Spleen (tissue), 11 donors: Measurements from ENCODE around the gene PRR22. TPM values are rescaled to one million over a fixed set of nuclear protein-coding genes. Genes with fewer than 3 reads are reported as not detected.

Source experiments
- DNase-seq: peaks from one replicate; pipeline ENCODE4 v3.0.0-alpha.2; 2020
- H3K27ac ChIP-seq, 8 donors: fragments of 200-600 bp; sonication (generic) in 7 of 8; 1 replicate in 4 of 8; 2 replicates in 4 of 8; pipeline versions ENCODE4 v1.5.0 to v1.8.0; 2016 to 2021; ENCODE audit warnings: inconsistent platforms in 4 of 8, mild to moderate bottlenecking in 4 of 8, moderate library complexity in 1 of 8
- H3K27me3 ChIP-seq, 7 donors: fragments of 200-600 bp; sonication (generic) in 6 of 7; replicated peaks in 1 of 7; 1 replicate in 4 of 7; 2 replicates in 3 of 7; pipeline versions ENCODE4 v1.5.0 to v1.8.0; 2016 to 2021; ENCODE audit warnings: inconsistent platforms in 3 of 7, mild to moderate bottlenecking in 1 of 7
- H3K36me3 ChIP-seq, 6 donors: fragments of 200-600 bp; sonication (generic) in 5 of 6; 1 replicate in 4 of 6; 2 replicates in 2 of 6; pipeline versions ENCODE4 v1.5.0 to v1.8.0; 2016 to 2021; ENCODE audit warnings: inconsistent platforms in 2 of 6
- H3K4me1 ChIP-seq, 6 donors: fragments of 200-600 bp; sonication (generic) in 5 of 6; 1 replicate in 3 of 6; 2 replicates in 3 of 6; pipeline versions ENCODE4 v1.5.0 to v1.8.0; 2016 to 2021; ENCODE audit warnings: inconsistent platforms in 3 of 6
- H3K4me3 ChIP-seq, 8 donors: fragments of 200-600 bp; sonication (generic) in 7 of 8; 1 replicate in 4 of 8; 2 replicates in 4 of 8; pipeline versions ENCODE4 v1.5.0 to v1.8.0; 2016 to 2021; ENCODE audit warnings: inconsistent platforms in 4 of 8, mild to moderate bottlenecking in 4 of 8, moderate library complexity in 2 of 8
- H3K9me3 ChIP-seq, 8 donors: fragments of 200-600 bp; sonication (generic) in 7 of 8; 1 replicate in 4 of 8; 2 replicates in 4 of 8; pipeline versions ENCODE4 v1.5.0 to v1.8.0; 2016 to 2021; ENCODE audit warnings: inconsistent platforms in 4 of 8
- CTCF ChIP-seq, 11 experiments: fragments of 200-600 bp in 7 of 11; fragments of 450-650 bp in 4 of 11; sonication (generic) in 4 of 11; IDR thresholded peaks in 8 of 11; conservative IDR thresholded peaks in 3 of 11; 1 replicate in 7 of 11; 2 replicates in 4 of 11; pipeline versions ENCODE4 v1.4.0 to v1.8.0; 2016 to 2021; ENCODE audit warnings: antibody characterized with exemption in 11 of 11, inconsistent platforms in 4 of 11, mild to moderate bottlenecking in 1 of 11
- POLR2A ChIP-seq, 3 donors: fragments of 450-650 bp; IDR thresholded peaks; one replicate each; pipeline ENCODE4 v1.5.1; 2017; ENCODE audit warnings: antibody characterized with exemption in 3 of 3, mild to moderate bottlenecking in 1 of 3
- POLR2AphosphoS5 ChIP-seq, 3 donors: sonication (generic); formaldehyde crosslinking; IDR thresholded peaks; one replicate each; pipeline ENCODE4 v1.5.1; 2017; ENCODE audit warnings: antibody characterized with exemption in 3 of 3
- WGBS, 5 donors: extraction: QIAGEN DNeasy Blood & Tissue Kit in 3 of 5; methylation state at CpG; one replicate each; pipeline versions ENCODE4 v1.1.5 to v1.1.7; 2013 to 2018; 5-methylcytosine and 5-hydroxymethylcytosine counted together
- intact Hi-C: fragments of 100-400 bp; cut with DNase I; formaldehyde crosslinking; loops from one replicate; pipeline ENCODE4 v1.15.0; 2023; ENCODE audit warnings: low total_unique reads
- polyA plus RNA-seq, 3 donors: library from polyadenylated mRNA; stranded (reverse); fragments of 200-250 nt; gene quantifications; one replicate each; pipeline ENCODE4 v1.2.1, GENCODE V29; 2013
- total RNA-seq, 7 donors: library from RNA; depleted of rRNA in 3 of 7; stranded (reverse); fragments of >200 nt in 3 of 7; fragmentation: NEBNext Ultra II Directional in 4 of 7; extraction: Animal tissue kit (Norgen Biotek cat#: 25700) in 4 of 7; gene quantifications; one replicate each; pipeline versions ENCODE4 v1.1.0 to v1.2.1, GENCODE V29; 2016 to 2021
- donor health status: healthy with polysubstance abuse.
- donor health status: DM: no; HTN: no; CAD: no; lungs with moderate emphysema.
- donor health status: DM: no; HTN: no; CAD: no.
- donor health status: Bipolar disorder and iron deficiency.
- donor health status: healthy.
- donor health status: DM: no; HTN: no; CAD: no.
- donor health status: DM: yes; HTN: yes; CAD: no.

Gene PRR22
- total and polyA plus RNA-seq, 10 donors: 1.4 to 11.4 (median 4.3) TPM

DNA sequence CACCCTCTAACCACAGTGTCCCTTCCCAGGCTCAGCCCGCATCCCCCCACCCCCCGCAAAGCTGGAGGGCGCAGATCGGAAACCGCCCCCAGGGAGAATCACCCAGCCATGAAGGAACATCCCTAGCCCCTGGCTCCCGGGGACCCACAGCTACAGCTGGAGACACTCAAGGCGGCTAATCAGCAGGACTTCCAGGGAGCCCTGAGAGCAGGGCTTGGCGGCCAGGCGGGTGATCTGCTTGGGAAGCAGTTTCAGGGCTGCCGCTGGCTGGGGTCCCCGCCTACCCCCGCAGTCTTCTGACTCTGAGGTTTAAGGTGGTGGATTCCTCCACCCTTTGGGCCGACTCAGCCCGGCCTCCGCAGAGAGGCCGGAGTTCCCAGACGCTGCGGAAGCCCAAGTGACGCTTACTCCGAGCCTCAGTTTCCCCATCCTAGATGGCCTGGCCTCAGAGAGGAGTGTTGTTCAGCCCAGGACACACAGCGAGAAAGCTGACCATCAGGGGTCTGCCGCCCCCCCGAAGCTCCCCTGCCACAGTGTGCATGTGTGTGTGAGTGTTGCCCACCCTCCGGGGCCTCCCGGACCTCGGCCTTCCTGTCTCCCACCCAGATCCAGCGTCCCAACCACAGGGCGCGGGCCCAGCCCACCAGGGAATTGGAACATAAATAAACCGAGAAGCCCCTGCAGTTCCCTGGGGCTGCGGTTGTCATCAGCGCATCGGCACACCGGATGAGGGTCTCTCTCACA, 45.2 kb upstream of the PRR22 start:
- intact Hi-C loops: no loop called here
- Histone ChIP-seq H3K9me3 (peaks cover 0 to 4% (median 0%) of the 10 kb centered on the region in 8 donors), H3K36me3 (no peaks in the 10 kb centered on the region), H3K27me3 (peaks cover 0 to 45% (median 21%) of the 10 kb centered on the region in 7 donors), H3K4me1 (peaks cover 4 to 32% (median 25%) of the 10 kb centered on the region in 6 donors), H3K27ac (no peak overlapping the region), H3K4me3 (no peak overlapping the region)
- no peak for DNase-seq
- TF ChIP-seq CTCF (IDR thresholded peaks at IDR 0.05 in 8 of 11, conservative IDR thresholded peaks at IDR 0.05 in 3 of 11) (no peak), POLR2AphosphoS5 (IDR thresholded peaks at IDR 0.05) (no peak), POLR2A (IDR thresholded peaks at IDR 0.05) (no peak)
- 58 to 74% (median 68%) methylated on average over 18 to 34 of the region's 34 CpGs for WGBS, 5 donors

GRCh38 chr19:5828661-5829566, 44.4 kb upstream of the PRR22 start:
- H3K27ac ChIP-seq: peak overlapping the region in 6 of 8 donors; percentile 69 to 85 (median 78)
- 0 to 10% (median 3%) methylated on average over 16 to 47 of the region's 47 CpGs for WGBS, 5 donors
- intact Hi-C loops: no loop called here
- H3K36me3 ChIP-seq: no peaks in the 10 kb centered on the region
- H3K4me1 ChIP-seq: peaks cover 4 to 32% (median 25%) of the 10 kb centered on the region in 6 donors
- H3K9me3 ChIP-seq: peaks cover 0 to 4% (median 0%) of the 10 kb centered on the region in 8 donors
- peaks cover 0 to 40% (median 21%) of the 10 kb centered on the region in 7 donors for H3K27me3 ChIP-seq
- no peak for TF ChIP-seq POLR2A (IDR thresholded peaks at IDR 0.05)
- TF ChIP-seq CTCF (IDR thresholded peaks at IDR 0.05 in 8 of 11, conservative IDR thresholded peaks at IDR 0.05 in 3 of 11): no peak
- TF ChIP-seq POLR2AphosphoS5 (IDR thresholded peaks at IDR 0.05): no peak
- H3K4me3 ChIP-seq: peak overlapping the region; percentile 27 to 73 (median 50)
- no peak for DNase-seq

- H3K9me3 ChIP-seq: peaks cover 0 to 4% (median 0%) of the 10 kb centered on the region in 8 donors
- H3K36me3 ChIP-seq: no peaks in the 10 kb centered on the region
- peak in 1 of 3 donors; percentile 26 for TF ChIP-seq POLR2A (IDR thresholded peaks at IDR 0.05)
- TF ChIP-seq CTCF (IDR thresholded peaks at IDR 0.05 in 8 of 11, conservative IDR thresholded peaks at IDR 0.05 in 3 of 11): no peak
- TF ChIP-seq POLR2AphosphoS5 (IDR thresholded peaks at IDR 0.05): peak; percentile 87 to 92 (median 90)
- 0 to 1% (median 1%) methylated on average over 54 to 91 of the region's 91 CpGs for WGBS, 5 donors
- intact Hi-C loops: no loop called here
- peak overlapping the region; percentile 36 to 85 (median 78) for H3K27ac ChIP-seq
- H3K27me3 ChIP-seq: peaks cover 0 to 44% (median 21%) of the 10 kb centered on the region in 7 donors
- H3K4me1 ChIP-seq: peaks cover 4 to 32% (median 25%) of the 10 kb centered on the region in 6 donors
- H3K4me3 ChIP-seq: peak overlapping the region; percentile 27 to 73 (median 50)
- peak; percentile 95 for DNase-seq
These were observed 43.5 kb upstream of the PRR22 start for GRCh38 chr19:5827891-5828660.
